ENCODE results near the gene SAP25. TPM values are rescaled to one million over a fixed set of nuclear protein-coding genes. Genes with fewer than 3 reads are reported as not detected.

SAP25 gene
- total RNA-seq (2013): 6.6 TPM
- polyA plus RNA-seq: 10 to 100 TPM in 1 of 3 donors, not detected in 2; 67.2 TPM
- 2.6 and 2.8 TPM in 2 replicates for polyA minus RNA-seq
- 0 reads per million in 11 experiments for total RNA-seq

- H3K9me3 Mint-ChIP-seq: peaks cover 0 to 17% (median 3%) of the 10 kb centered on the region in 7 donors
- WGBS (ENCODE audit: insufficient coverage): 97% methylated on average over 61 of the region's 70 CpGs
- peaks cover 97% of the 10 kb centered on the region for H4K20me1 ChIP-seq (ENCODE audit: insufficient read depth, low read length)
Observed at GRCh38 chr7:100573691-100574361, at the start of gene SAP25. SAP25 (minus strand) TSS chr7:100573900; CDS start chr7:100573742, 158 bp downstream.

GRCh38 chr7:100621554-100621953 lies 47.9 kb upstream of the SAP25 start:
- Histone ChIP-seq H3K9me3 (replicated peaks in 1 of 2; ENCODE audit: control insufficient read depth in 1 of 2, insufficient read depth in 1 of 2, low read length in 2 of 2) (no peaks in the 10 kb centered on the region), H3K4me2 (replicated peaks; ENCODE audit: extremely low read depth, low read length, poor library complexity, severe bottlenecking) (no peak overlapping the region), H3K27me3 (ENCODE audit: control insufficient read depth in 2 of 2, insufficient read depth in 2 of 2, low read length in 2 of 2) (peaks cover 0 to 5% of the 10 kb centered on the region in 2 donors), H4K20me1 (ENCODE audit: insufficient read depth, low read length) (no peaks in the 10 kb centered on the region), H3K27ac (ENCODE audit: low read depth in 1 of 2, low read length in 2 of 2) (no peak overlapping the region), H3K4me1 (ENCODE audit: control insufficient read depth in 1 of 2, insufficient read depth in 2 of 2, low read length in 2 of 2) (peaks cover 3 to 6% of the 10 kb centered on the region in 2 donors), H3K9ac (ENCODE audit: insufficient read depth, low read length, poor library complexity, severe bottlenecking) (no peak overlapping the region), H2AFZ (ENCODE audit: insufficient read depth, low read depth, low read length, poor library complexity, severe bottlenecking) (no peak overlapping the region), H3K36me3 (replicated peaks in 1 of 2; ENCODE audit: control insufficient read depth in 1 of 2, insufficient read depth in 2 of 2, low read length in 2 of 2) (no peaks in the 10 kb centered on the region), H3K4me3 (replicated peaks in 1 of 3; ENCODE audit: low read depth in 2 of 3, low read length in 3 of 3) (no peak overlapping the region), H3K79me2 (ENCODE audit: insufficient read depth, low read length) (no peaks in the 10 kb centered on the region)
- H3K27ac Mint-ChIP-seq: peak overlapping the region in 1 of 7 donors; percentile 11
- peaks cover 0 to 3% (median 0%) of the 10 kb centered on the region in 7 donors for H3K9me3 Mint-ChIP-seq
- intact Hi-C loops (cut with micrococcal nuclease): no loop called here
- 96% methylated on average over 8 of the region's 8 CpGs for WGBS (ENCODE audit: insufficient coverage)
- DNase-seq: no peak
- peaks cover 4 to 23% (median 15%) of the 10 kb centered on the region in 3 donors for H3K27me3 Mint-ChIP-seq (ENCODE audit: low read depth in 3 of 3)
- TF ChIP-seq CTCF (IDR thresholded peaks at IDR 0.05): no peak
- no peak overlapping the region for H3K4me3 Mint-ChIP-seq
- H3K4me1 Mint-ChIP-seq: peaks cover 11% of the 10 kb centered on the region
- H3K36me3 Mint-ChIP-seq: peaks cover 2 to 8% of the 10 kb centered on the region in 2 donors

More at GRCh38 chr7:100573691-100574361, at the start of gene SAP25:
- Histone ChIP-seq H3K4me3 (replicated peaks in 1 of 3; ENCODE audit: low read depth in 2 of 3, low read length in 3 of 3) (no peak within 1 kb of the TSS), H3K27me3 (ENCODE audit: control insufficient read depth in 2 of 2, insufficient read depth in 2 of 2, low read length in 2 of 2) (peaks cover 3 to 36% of the 10 kb centered on the region in 2 donors), H3K36me3 (replicated peaks in 1 of 2; ENCODE audit: control insufficient read depth in 1 of 2, insufficient read depth in 2 of 2, low read length in 2 of 2) (peaks cover 65 to 73% of the 10 kb centered on the region in 2 donors), H3K4me2 (replicated peaks; ENCODE audit: extremely low read depth, low read length, poor library complexity, severe bottlenecking) (no peak within 1 kb of the TSS), H3K27ac (ENCODE audit: low read depth in 1 of 2, low read length in 2 of 2) (no peak within 1 kb of the TSS), H3K4me1 (ENCODE audit: control insufficient read depth in 1 of 2, insufficient read depth in 2 of 2, low read length in 2 of 2) (peaks cover 27 to 39% of the 10 kb centered on the region in 2 donors), H2AFZ (ENCODE audit: insufficient read depth, low read depth, low read length, poor library complexity, severe bottlenecking) (no peak within 1 kb of the TSS), H3K9me3 (replicated peaks in 1 of 2; ENCODE audit: control insufficient read depth in 1 of 2, insufficient read depth in 1 of 2, low read length in 2 of 2) (no peaks in the 10 kb centered on the region), H3K9ac (ENCODE audit: insufficient read depth, low read length, poor library complexity, severe bottlenecking) (no peak within 1 kb of the TSS), H3K79me2 (ENCODE audit: insufficient read depth, low read length) (no peaks in the 10 kb centered on the region)
- peaks cover 30% of the 10 kb centered on the region for H3K4me1 Mint-ChIP-seq
- intact Hi-C loops (cut with micrococcal nuclease): no loop called here
- H3K27ac Mint-ChIP-seq: no peak within 1 kb of the TSS
- peaks cover 23 to 47% of the 10 kb centered on the region in 2 donors for H3K36me3 Mint-ChIP-seq
- DNase-seq: no peak
- no peak for TF ChIP-seq CTCF (IDR thresholded peaks at IDR 0.05)
- no peak within 1 kb of the TSS for H3K4me3 Mint-ChIP-seq
- H3K27me3 Mint-ChIP-seq (ENCODE audit: low read depth in 3 of 3): peaks cover 26 to 51% (median 41%) of the 10 kb centered on the region in 3 donors

Measured in CD14-positive monocyte (primary cell).